ENCODE measurements around the gene RNF112. TPM values are rescaled to one million over a fixed set of nuclear protein-coding genes. Genes with fewer than 3 reads are reported as not detected.

The RNF112 gene
- total RNA-seq, 3 donors from 2014 or later = 2.4 to 13.4 (median 3.4) TPM

GRCh38 chr17:19380481-19381301 lies 30.3 kb upstream of the RNF112 start:
- DNase-seq = no peak
- TF ChIP-seq CTCF (IDR thresholded peaks at IDR 0.05) = no peak
- H3K9me3 ChIP-seq = no peaks in the 10 kb centered on the region
- H3K4me3 ChIP-seq = no peak overlapping the region
- H3K36me3 ChIP-seq (ENCODE audit: low read depth) = peaks cover 3% of the 10 kb centered on the region
- peaks cover 36% of the 10 kb centered on the region for H3K4me1 ChIP-seq (ENCODE audit: low read depth)
- intact Hi-C loops (cut with DNase I, micrococcal nuclease) = no loop called here
- ATAC-seq = no peak

GRCh38 chr17:19381361-19381740 lies 29.7 kb upstream of the RNF112 start:
- TF ChIP-seq CTCF (IDR thresholded peaks at IDR 0.05) = no peak
- intact Hi-C loops (cut with DNase I, micrococcal nuclease) = no loop called here
- H3K9me3 ChIP-seq = no peaks in the 10 kb centered on the region
- H3K4me1 ChIP-seq (ENCODE audit: low read depth) = peaks cover 32% of the 10 kb centered on the region
- DNase-seq (no peak), ATAC-seq (no peak)
- no peak overlapping the region for H3K4me3 ChIP-seq
- peaks cover 3% of the 10 kb centered on the region for H3K36me3 ChIP-seq (ENCODE audit: low read depth)

- DNase-seq (no peak), ATAC-seq (no peak)
- H3K36me3 ChIP-seq (ENCODE audit: low read depth) = peaks cover 3% of the 10 kb centered on the region
- H3K4me1 ChIP-seq (ENCODE audit: low read depth) = peaks cover 30% of the 10 kb centered on the region
- H3K4me3 ChIP-seq = no peak overlapping the region
- no peak for TF ChIP-seq CTCF (IDR thresholded peaks at IDR 0.05)
- H3K9me3 ChIP-seq = no peaks in the 10 kb centered on the region
- intact Hi-C loops (cut with DNase I, micrococcal nuclease) = no loop called here
These were observed 29.1 kb upstream of the RNF112 start for GRCh38 chr17:19381741-19382444.

GRCh38 chr17:19382531-19383444 lies 28.2 kb upstream of the RNF112 start:
- ATAC-seq (no peak), DNase-seq (no peak)
- no peak overlapping the region for H3K4me3 ChIP-seq
- intact Hi-C loops (cut with DNase I, micrococcal nuclease) = no loop called here
- H3K36me3 ChIP-seq (ENCODE audit: low read depth) = peaks cover 3% of the 10 kb centered on the region
- H3K4me1 ChIP-seq (ENCODE audit: low read depth) = peaks cover 27% of the 10 kb centered on the region
- H3K9me3 ChIP-seq = no peaks in the 10 kb centered on the region
- no peak for TF ChIP-seq CTCF (IDR thresholded peaks at IDR 0.05)

GRCh38 chr17:19383681-19384470 lies 27.2 kb upstream of the RNF112 start:
- no peak for DNase-seq
- H3K9me3 ChIP-seq = no peaks in the 10 kb centered on the region
- intact Hi-C loops (cut with DNase I, micrococcal nuclease) = no loop called here
- no peak for ATAC-seq
- peaks cover 27% of the 10 kb centered on the region for H3K4me1 ChIP-seq (ENCODE audit: low read depth)
- H3K36me3 ChIP-seq (ENCODE audit: low read depth) = no peaks in the 10 kb centered on the region
- no peak for TF ChIP-seq CTCF (IDR thresholded peaks at IDR 0.05)
- no peak overlapping the region for H3K4me3 ChIP-seq

Measured in mucosa of descending colon (tissue), 3 donors.